OCI-LY7 (cell line): Measurements from ENCODE around the gene NUP50. TPM values are rescaled to one million over a fixed set of nuclear protein-coding genes. Genes with fewer than 3 reads are reported as not detected.

ENCODE experiments used
- BruUV-seq: library from RNA; stranded (reverse); fragments of 400-500 nt; replicated peaks from 2 replicates; lab custom pipeline; 2021; lab: Mats Ljungman, UMichigan
- CTCF ChIA-PET: fragments of 300-600 bp; sonication (Branson Sonifier 250); formaldehyde crosslinking; loops from one replicate; lab custom pipeline; 2022; ENCODE audit warnings: antibody characterized with exemption; ENCODE audit not compliant: unreplicated experiment; lab: Charles Lee
- POLR2A ChIA-PET: fragments of 300-600 bp; sonication (Branson Sonifier 250); formaldehyde crosslinking; loops from one replicate; lab custom pipeline; 2022; ENCODE audit warnings: antibody characterized with exemption; lab: Charles Lee
- DNase-seq: peaks from one replicate; pipeline ENCODE4 v3.0.0-alpha.2; 2015; ENCODE audit warnings: low spot score
- H2AFZ ChIP-seq: fragments of 200-600 bp; sonication (generic), shearing (Covaris generic); 2 replicates; pipeline ENCODE4 v1.6.1; 2014; ENCODE audit warnings: mild to moderate bottlenecking, antibody characterized with exemption, low read length, moderate library complexity
- H3K27ac ChIP-seq: fragments of 200-600 bp; sonication (generic); 2 replicates; pipeline ENCODE4 v1.5.1; 2014; ENCODE audit warnings: mixed run types, low read depth, mild to moderate bottlenecking, moderate library complexity, low read length, inconsistent platforms; ENCODE audit not compliant: poor library complexity, severe bottlenecking
- H3K36me3 ChIP-seq: fragments of 200-600 bp; sonication (generic); 2 replicates; pipeline ENCODE4 v1.6.1; 2014; ENCODE audit warnings: mild to moderate bottlenecking, antibody characterized with exemption, low read length, moderate library complexity, mixed read lengths; ENCODE audit not compliant: insufficient read depth
- H3K4me1 ChIP-seq: fragments of 200-600 bp; sonication (generic); 2 replicates; pipeline ENCODE4 v1.5.1; 2014; ENCODE audit warnings: mild to moderate bottlenecking, low read length; ENCODE audit not compliant: insufficient read depth, poor library complexity, severe bottlenecking
- H3K4me2 ChIP-seq: fragments of 200-600 bp; sonication (generic); 2 replicates; pipeline ENCODE4 v1.6.1; 2014; ENCODE audit warnings: mild to moderate bottlenecking, low read length
- H3K4me3 ChIP-seq: fragments of 200-600 bp; sonication (generic); 2 replicates; pipeline ENCODE4 v1.5.1; 2014; ENCODE audit warnings: mild to moderate bottlenecking, low read depth, low read length; ENCODE audit not compliant: poor library complexity, severe bottlenecking
- H3K79me2 ChIP-seq: fragments of 200-600 bp; sonication (generic); 2 replicates; pipeline ENCODE4 v1.6.1; 2016; ENCODE audit warnings: low read depth, mild to moderate bottlenecking, low read length, moderate library complexity, mixed read lengths; ENCODE audit not compliant: insufficient read depth
- H3K9me2 ChIP-seq: fragments of 200-600 bp; sonication (generic); 2 replicates; pipeline ENCODE4 v1.6.1; 2016; ENCODE audit warnings: mild to moderate bottlenecking, low read length, mixed read lengths; ENCODE audit not compliant: insufficient read depth
- H3K9me3 ChIP-seq: fragments of 200-600 bp; sonication (generic); 2 replicates; pipeline ENCODE4 v1.6.1; 2014; ENCODE audit warnings: mild to moderate bottlenecking, mixed run types, low read length, mixed read lengths
- H4K20me1 ChIP-seq: fragments of 200-600 bp; sonication (generic); 2 replicates; pipeline ENCODE4 v1.6.1; 2014; ENCODE audit warnings: mild to moderate bottlenecking, antibody characterized with exemption, low read length, moderate library complexity, mixed read lengths; ENCODE audit not compliant: insufficient read depth
- CTCF ChIP-seq: fragments of 200-600 bp; sonication (generic); conservative IDR thresholded peaks from 2 replicates; pipeline ENCODE4 v1.5.1; 2014; ENCODE audit warnings: mild to moderate bottlenecking, antibody characterized with exemption, low read length, moderate library complexity, mixed read lengths
- EZH2phosphoT487 ChIP-seq: fragments of 200-600 bp; sonication (generic); IDR thresholded peaks from 2 replicates; pipeline ENCODE4 v1.6.1; 2018; ENCODE audit warnings: low read depth, borderline replicate concordance, mild to moderate bottlenecking, mixed run types, antibody characterized with exemption, low read length, moderate library complexity, mixed read lengths
- intact Hi-C: fragments of 100-400 bp; cut with micrococcal nuclease; formaldehyde crosslinking; loops from one replicate; pipeline ENCODE4 v1.10.0; 2022; ENCODE audit not compliant: unreplicated experiment
- total RNA-seq, 2 experiments: library from RNA; depleted of rRNA in 1 of 2; stranded (reverse); fragments of >200 nt in 1 of 2; shearing (Covaris generic) in 1 of 2; gene quantifications; 2 replicates each; pipeline ENCODE4 v1.2.3, GENCODE V29; 2014 to 2022

The NUP50 gene
- total RNA-seq, 2 experiments from 2014 or later: 107 to 132 TPM

GRCh38 chr22:45144916-45145315, 18.8 kb upstream of the NUP50 start:
- peaks cover 3% of the 10 kb centered on the region; the same call in 1 of the 2 replicates for H4K20me1 ChIP-seq
- TF ChIP-seq CTCF: no peak
- POLR2A ChIA-PET: no interaction called here

GRCh38 chr22:45149671-45150070, 14.1 kb upstream of the NUP50 start:
- H3K4me2 ChIP-seq: no peak overlapping the region
- no peak overlapping the region for H3K27ac ChIP-seq
- no peak for TF ChIP-seq EZH2phosphoT487
- DNase-seq: no peak
- H2AFZ ChIP-seq: no peak overlapping the region
- intact Hi-C loops: no loop called here
- H3K4me3 ChIP-seq: no peak overlapping the region
- peaks cover 56% of the 10 kb centered on the region for H3K36me3 ChIP-seq
- peaks cover 3% of the 10 kb centered on the region; the same call in 1 of the 2 replicates for H4K20me1 ChIP-seq
- POLR2A ChIA-PET: interaction anchor here (0.6 to 1.1 kb wide), 6 partner anchors 8 to 329 kb away, joined by 3 to 4 read pairs (median 3); no protein-coding TSS in a partner anchor
- CTCF ChIA-PET: no interaction called here
- no peaks in the 10 kb centered on the region for H3K4me1 ChIP-seq
- no peaks in the 10 kb centered on the region for H3K9me3 ChIP-seq
- H3K79me2 ChIP-seq: no peaks in the 10 kb centered on the region
- no peaks in the 10 kb centered on the region for H3K9me2 ChIP-seq
- BruUV-seq: no TSS peak

More at GRCh38 chr22:45144916-45145315, 18.8 kb upstream of the NUP50 start:
- H3K27ac ChIP-seq: no peak overlapping the region
- H3K79me2 ChIP-seq: no peaks in the 10 kb centered on the region
- peaks cover 13% of the 10 kb centered on the region; the same call in 1 of the 2 replicates for H3K9me3 ChIP-seq
- H2AFZ ChIP-seq: no peak overlapping the region
- CTCF ChIA-PET: interaction anchor here (0.6 kb wide), 1 partner anchor 614 kb away, joined by 4 read pairs; no protein-coding TSS in a partner anchor
- H3K4me3 ChIP-seq: no peak overlapping the region
- no peak for DNase-seq
- BruUV-seq: no TSS peak
- H3K9me2 ChIP-seq: no peaks in the 10 kb centered on the region
- H3K4me2 ChIP-seq: no peak overlapping the region
- intact Hi-C loops: no loop called here
- no peaks in the 10 kb centered on the region for H3K4me1 ChIP-seq
- peaks cover 34% of the 10 kb centered on the region for H3K36me3 ChIP-seq

- Histone ChIP-seq H2AFZ (no peak overlapping the region), H3K4me2 (no peak overlapping the region), H4K20me1 (peaks cover 3% of the 10 kb centered on the region; the same call in 1 of the 2 replicates), H3K4me1 (no peaks in the 10 kb centered on the region), H3K27ac (no peak overlapping the region), H3K9me2 (no peaks in the 10 kb centered on the region), H3K9me3 (no peaks in the 10 kb centered on the region), H3K4me3 (no peak overlapping the region), H3K79me2 (no peaks in the 10 kb centered on the region), H3K36me3 (peaks cover 59% of the 10 kb centered on the region)
- no peak for DNase-seq
- no peak for TF ChIP-seq EZH2phosphoT487
- TF ChIP-seq CTCF: no peak
- intact Hi-C loops: no loop called here
- BruUV-seq: no TSS peak
- CTCF ChIA-PET: no interaction called here
- POLR2A ChIA-PET: interaction anchor here (0.6 to 1.1 kb wide), 5 partner anchors 8 to 16 kb away, joined by 3 to 4 read pairs (median 3); no protein-coding TSS in a partner anchor
Measured at GRCh38 chr22:45150139-45150538, 13.6 kb upstream of the NUP50 start.
